ENCODE results near the gene GALNT10. TPM values are rescaled to one million over a fixed set of nuclear protein-coding genes. Genes with fewer than 3 reads are reported as not detected.

GALNT10 gene
- total and polyA plus RNA-seq, 3 donors from 2014 or later: 15.7 to 19.3 (median 17.2) TPM

- peaks cover 16% of the 10 kb centered on the region for H3K4me1 ChIP-seq
- no peaks in the 10 kb centered on the region for H3K27me3 ChIP-seq
- intact Hi-C loops (cut with DNase I; ENCODE audit: low total_unique reads): no loop called here
- WGBS, 2 donors: 80 to 95% methylated on average over 2 of the region's 2 CpGs
- H3K36me3 ChIP-seq (ENCODE audit: low read depth, missing control alignments): no peaks in the 10 kb centered on the region
- H3K9me3 ChIP-seq: no peaks in the 10 kb centered on the region
- no peak overlapping the region for H3K27ac ChIP-seq
- H3K4me3 ChIP-seq: no peak overlapping the region
- DNase-seq: no peak
- TF ChIP-seq CTCF (IDR thresholded peaks at IDR 0.05): no peak
- no peak for TF ChIP-seq POLR2A (IDR thresholded peaks at IDR 0.05)
Observed at GRCh38 chr5:154388842-154389241, 198.3 kb downstream of the GALNT10 start.

- 90 to 91% methylated on average over 8 of the region's 8 CpGs for WGBS, 2 donors
- Histone ChIP-seq H3K9me3 (no peaks in the 10 kb centered on the region), H3K4me3 (no peak overlapping the region), H3K36me3 (ENCODE audit: low read depth, missing control alignments) (no peaks in the 10 kb centered on the region), H3K27ac (no peak overlapping the region), H3K27me3 (no peaks in the 10 kb centered on the region), H3K4me1 (peaks cover 10% of the 10 kb centered on the region)
- DNase-seq: no peak
- TF ChIP-seq CTCF (IDR thresholded peaks at IDR 0.05) (no peak), POLR2A (IDR thresholded peaks at IDR 0.05) (no peak)
- intact Hi-C loops (cut with DNase I; ENCODE audit: low total_unique reads): no loop called here
Observed at GRCh38 chr5:154390096-154390495, 199.6 kb downstream of the GALNT10 start.

GRCh38 chr5:154390746-154391359 lies 200.3 kb downstream of the GALNT10 start:
- intact Hi-C loops (cut with DNase I; ENCODE audit: low total_unique reads): no loop called here
- WGBS, 2 donors: 92 to 95% methylated on average over 7 of the region's 7 CpGs

GRCh38 chr5:154391788-154392187 lies 201.3 kb downstream of the GALNT10 start:
- 95 to 100% methylated on average over 1 to 2 of the region's 2 CpGs for WGBS, 2 donors
- H3K4me3 ChIP-seq: no peak overlapping the region
- peaks cover 4% of the 10 kb centered on the region for H3K4me1 ChIP-seq
- H3K9me3 ChIP-seq: no peaks in the 10 kb centered on the region
- no peaks in the 10 kb centered on the region for H3K36me3 ChIP-seq (ENCODE audit: low read depth, missing control alignments)
- intact Hi-C loops (cut with DNase I; ENCODE audit: low total_unique reads): no loop called here
- TF ChIP-seq CTCF (IDR thresholded peaks at IDR 0.05) (no peak), POLR2A (IDR thresholded peaks at IDR 0.05) (no peak)
- H3K27ac ChIP-seq: no peak overlapping the region
- no peak for DNase-seq
- H3K27me3 ChIP-seq: no peaks in the 10 kb centered on the region

More at GRCh38 chr5:154390746-154391359, 200.3 kb downstream of the GALNT10 start:
- TF ChIP-seq CTCF (IDR thresholded peaks at IDR 0.05) (no peak), POLR2A (IDR thresholded peaks at IDR 0.05) (no peak)
- no peak for DNase-seq
- H3K27ac ChIP-seq: no peak overlapping the region
- H3K36me3 ChIP-seq (ENCODE audit: low read depth, missing control alignments): no peaks in the 10 kb centered on the region
- no peaks in the 10 kb centered on the region for H3K9me3 ChIP-seq
- no peak overlapping the region for H3K4me3 ChIP-seq
- no peaks in the 10 kb centered on the region for H3K27me3 ChIP-seq
- peaks cover 4% of the 10 kb centered on the region for H3K4me1 ChIP-seq

GRCh38 chr5:154393850-154394249 lies 203.3 kb downstream of the GALNT10 start:
- 78 to 82% methylated on average over 3 of the region's 3 CpGs for WGBS, 2 donors
- H3K27me3 ChIP-seq: no peaks in the 10 kb centered on the region
- intact Hi-C loops (cut with DNase I; ENCODE audit: low total_unique reads): no loop called here
- H3K4me1 ChIP-seq: peaks cover 4% of the 10 kb centered on the region
- H3K9me3 ChIP-seq: no peaks in the 10 kb centered on the region
- DNase-seq: no peak
- TF ChIP-seq POLR2A (IDR thresholded peaks at IDR 0.05) (no peak), CTCF (IDR thresholded peaks at IDR 0.05) (no peak)
- H3K4me3 ChIP-seq: no peak overlapping the region
- no peaks in the 10 kb centered on the region for H3K36me3 ChIP-seq (ENCODE audit: low read depth, missing control alignments)
- no peak overlapping the region for H3K27ac ChIP-seq
